Trophoblast cell (in vitro differentiated cells and primary cell): ENCODE measurements around the gene JPH4.
A peak's percentile ranks its signal among the peaks of the same experiment; 100 is the strongest.

ENCODE experiments used
- DNase-seq, 2 donors: peaks; one replicate each; pipeline ENCODE4 v3.0.0-alpha.2; 2016
- H2AFZ ChIP-seq: 2 replicates; pipeline ENCODE4 v1.6.1; 2013; ENCODE audit warnings: low read length, moderate library complexity, mild to moderate bottlenecking; ENCODE audit not compliant: insufficient read depth, poor library complexity
- H2AK5ac ChIP-seq: 2 replicates; pipeline ENCODE4 v1.6.1; 2013; ENCODE audit warnings: mild to moderate bottlenecking, low read length
- H2BK120ac ChIP-seq: 2 replicates; pipeline ENCODE4 v1.6.1; 2013; ENCODE audit warnings: low read length, mild to moderate bottlenecking, moderate library complexity; ENCODE audit not compliant: insufficient read depth, poor library complexity
- H2BK12ac ChIP-seq: 2 replicates; pipeline ENCODE4 v1.6.1; 2013; ENCODE audit warnings: mild to moderate bottlenecking, low read length, moderate library complexity
- H2BK5ac ChIP-seq: 2 replicates; pipeline ENCODE4 v1.6.1; 2013; ENCODE audit warnings: low read length, low read depth, moderate library complexity, mild to moderate bottlenecking; ENCODE audit not compliant: poor library complexity
- H3K14ac ChIP-seq: 2 replicates; pipeline ENCODE4 v1.6.1; 2013; ENCODE audit warnings: mild to moderate bottlenecking, low read length
- H3K18ac ChIP-seq: 2 replicates; pipeline ENCODE4 v1.6.1; 2013; ENCODE audit warnings: mild to moderate bottlenecking, low read length
- H3K23ac ChIP-seq: 2 replicates; pipeline ENCODE4 v1.6.1; 2013; ENCODE audit warnings: low read length
- H3K27ac ChIP-seq: 2 replicates; pipeline ENCODE4 v1.5.1; 2013; ENCODE audit warnings: low read depth, mild to moderate bottlenecking, inconsistent platforms, low read length, moderate library complexity
- H3K27me3 ChIP-seq: 2 replicates; pipeline ENCODE4 v1.6.1; 2013; ENCODE audit warnings: inconsistent platforms, mild to moderate bottlenecking, low read length, moderate library complexity; ENCODE audit not compliant: insufficient read depth
- H3K36me3 ChIP-seq, 2 experiments: 1 replicate in 1 of 2; 2 replicates in 1 of 2; pipeline ENCODE4 v1.6.1; 2013; ENCODE audit warnings: low read length in 2 of 2, mild to moderate bottlenecking in 2 of 2, moderate library complexity in 1 of 2; ENCODE audit not compliant: insufficient read depth in 2 of 2, control insufficient read depth in 1 of 2
- H3K4ac ChIP-seq: 2 replicates; pipeline ENCODE4 v1.6.1; 2013; ENCODE audit warnings: low read depth, mild to moderate bottlenecking, low read length, moderate library complexity
- H3K4me1 ChIP-seq, 2 experiments: 1 replicate in 1 of 2; 2 replicates in 1 of 2; pipeline ENCODE4 v1.6.1; 2013; ENCODE audit warnings: low read length in 2 of 2, mild to moderate bottlenecking in 2 of 2, moderate library complexity in 1 of 2; ENCODE audit not compliant: insufficient read depth in 2 of 2, control insufficient read depth in 1 of 2
- H3K4me2 ChIP-seq: 2 replicates; pipeline ENCODE4 v1.6.1; 2013; ENCODE audit warnings: inconsistent platforms, mild to moderate bottlenecking, low read length, moderate library complexity
- H3K4me3 ChIP-seq: 2 replicates; pipeline ENCODE4 v1.5.1; 2013; ENCODE audit warnings: mild to moderate bottlenecking, low read depth, low read length, inconsistent platforms
- H3K79me1 ChIP-seq: one replicate; pipeline ENCODE4 v1.6.1; 2013; ENCODE audit warnings: low read length
- H3K79me2 ChIP-seq: 2 replicates; pipeline ENCODE4 v1.6.1; 2013; ENCODE audit warnings: low read length, mild to moderate bottlenecking; ENCODE audit not compliant: control insufficient read depth, insufficient read depth, poor library complexity
- H3K9ac ChIP-seq: 2 replicates; pipeline ENCODE4 v1.6.1; 2013; ENCODE audit warnings: mild to moderate bottlenecking, low read length
- H3K9me3 ChIP-seq: 2 replicates; pipeline ENCODE4 v1.6.1; 2013; ENCODE audit warnings: low read depth, mild to moderate bottlenecking, control low read depth, inconsistent platforms, low read length; ENCODE audit not compliant: insufficient read depth
- H4K12ac ChIP-seq: 2 replicates; pipeline ENCODE4 v1.6.1; 2013; ENCODE audit warnings: low read depth, mild to moderate bottlenecking, low read length, moderate library complexity
- H4K8ac ChIP-seq: 2 replicates; pipeline ENCODE4 v1.6.1; 2013; ENCODE audit warnings: low read depth, mild to moderate bottlenecking, low read length, moderate library complexity
- H4K91ac ChIP-seq: one replicate; pipeline ENCODE4 v1.6.1; 2013; ENCODE audit warnings: low read depth, mild to moderate bottlenecking, low read length, moderate library complexity
- WGBS: extraction: QIAGEN DNeasy Blood & Tissue Kit; methylation state at CpG from one replicate; pipeline ENCODE4 v1.1.7; 2013; ENCODE audit warnings: missing lambda C conversion rate; ENCODE audit not compliant: insufficient read length, insufficient coverage; ENCODE audit errors: extremely low coverage; 5-methylcytosine and 5-hydroxymethylcytosine counted together

Gene JPH4

DNA sequence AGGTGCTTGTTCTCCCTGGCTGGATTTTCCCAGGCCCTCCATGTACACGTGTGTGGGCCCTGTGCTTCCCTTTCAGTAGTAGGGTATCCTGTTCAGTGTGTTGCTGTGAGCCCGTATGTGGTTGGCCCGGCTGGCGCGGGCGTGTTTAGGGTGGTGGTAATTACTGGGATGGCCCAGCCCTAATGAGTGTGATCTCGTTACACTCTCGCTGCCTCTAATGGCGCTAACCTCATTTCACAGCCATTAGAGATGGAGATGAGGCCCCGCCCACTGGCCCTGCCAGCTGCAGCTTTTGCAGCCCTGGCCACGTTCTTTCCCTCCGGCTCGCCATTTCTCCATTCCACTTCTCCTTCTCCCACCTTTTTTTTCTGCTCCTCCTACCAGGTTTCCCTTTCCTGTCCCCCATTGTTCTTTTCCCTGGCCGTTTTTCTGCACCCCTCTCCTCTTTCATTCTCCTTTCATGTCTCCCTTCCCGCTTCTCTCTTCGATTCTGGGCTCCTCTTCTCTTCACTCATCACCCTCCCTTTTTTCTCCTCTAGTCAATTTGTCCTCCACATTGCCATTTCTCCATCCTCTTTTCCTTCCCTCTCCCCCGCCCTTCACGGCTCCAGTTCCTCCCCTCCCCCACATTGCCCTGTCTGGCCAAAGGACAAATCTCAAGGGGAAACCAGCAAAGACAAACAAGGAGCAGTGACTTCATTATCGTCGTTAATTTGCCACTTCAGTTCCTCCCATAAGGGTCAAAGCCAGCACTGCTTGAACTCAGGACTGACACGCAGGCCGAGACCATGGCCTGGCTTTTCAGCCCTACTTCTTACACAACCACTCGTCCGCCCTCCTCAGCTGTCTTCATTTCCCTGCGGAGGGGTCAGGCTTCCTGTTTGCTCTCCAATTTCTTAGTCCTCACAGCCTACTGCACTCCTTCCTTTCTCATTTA, 33.8 kb downstream of the JPH4 start:
- Histone ChIP-seq H4K12ac (no peak overlapping the region), H3K79me1 (no peaks in the 10 kb centered on the region), H3K18ac (no peak overlapping the region), H2AFZ (no peak overlapping the region), H3K27ac (no peak overlapping the region), H3K27me3 (no peaks in the 10 kb centered on the region), H3K9ac (no peak overlapping the region), H3K4me1 (peaks cover 0 to 3% of the 10 kb centered on the region in 2 experiments), H4K8ac (no peak overlapping the region), H2AK5ac (no peak overlapping the region), H2BK12ac (no peak overlapping the region), H3K23ac (no peak overlapping the region), H3K9me3 (no peaks in the 10 kb centered on the region), H4K91ac (no peak overlapping the region), H3K4ac (no peak overlapping the region), H3K79me2 (no peaks in the 10 kb centered on the region), H3K36me3 (peaks cover 0 to 2% of the 10 kb centered on the region in 2 experiments), H3K4me2 (no peak overlapping the region), H2BK5ac (no peak overlapping the region), H3K4me3 (peak overlapping the region; percentile 23), H2BK120ac (no peak overlapping the region), H3K14ac (no peak overlapping the region)
- no peak for DNase-seq
- WGBS, result no CpG with 5 or more reads among the region's 25 CpGs

DNA sequence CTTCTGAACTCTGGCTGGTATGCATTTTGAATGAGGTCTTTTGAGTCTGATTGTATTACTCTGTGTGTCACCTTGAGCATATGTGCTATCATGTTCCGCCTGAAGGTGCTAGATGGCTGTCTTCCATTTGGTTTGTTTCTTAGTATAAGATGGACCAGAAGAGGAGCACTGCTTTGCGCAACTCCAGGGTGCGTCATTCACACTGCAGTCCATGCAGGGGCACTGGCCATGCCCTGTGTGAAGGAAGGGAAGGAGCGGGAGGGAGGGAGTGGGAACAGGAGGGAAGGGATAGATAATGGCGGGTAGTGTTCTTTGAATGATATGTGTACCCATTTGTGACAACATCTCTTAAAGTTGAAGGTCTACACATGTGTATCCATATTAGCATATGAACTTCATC, 35.2 kb downstream of the JPH4 start:
- no CpG with 5 or more reads among the region's 5 CpGs for WGBS
- no peak overlapping the region for H3K14ac ChIP-seq

DNA sequence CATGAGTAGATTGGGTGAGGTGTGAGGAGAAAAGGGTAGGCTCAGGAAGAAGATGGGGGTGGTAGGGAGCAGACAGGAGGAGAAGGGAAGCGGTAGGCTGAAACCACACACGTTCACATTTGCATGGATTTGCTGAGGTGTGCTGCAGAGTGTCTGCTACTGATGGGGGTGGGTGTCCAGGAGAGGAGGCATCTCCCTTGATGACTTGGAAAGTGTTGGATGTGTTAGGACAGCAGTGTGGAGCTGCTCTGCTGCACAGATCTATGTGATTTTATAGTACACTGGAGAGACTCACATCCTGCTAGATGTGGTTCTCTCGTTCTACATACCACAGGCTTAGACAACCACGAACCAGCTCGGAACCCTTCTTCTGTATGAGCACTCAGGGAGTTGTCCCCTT, 36.3 kb downstream of the JPH4 start:
- Histone ChIP-seq H2BK12ac (no peak overlapping the region), H4K91ac (no peak overlapping the region), H3K27ac (no peak overlapping the region), H3K27me3 (no peaks in the 10 kb centered on the region), H3K4ac (no peak overlapping the region), H3K14ac (no peak overlapping the region), H3K18ac (no peak overlapping the region), H4K12ac (no peak overlapping the region), H3K4me3 (no peak overlapping the region), H3K79me1 (no peaks in the 10 kb centered on the region), H3K9ac (no peak overlapping the region), H2AFZ (no peak overlapping the region), H2BK5ac (no peak overlapping the region), H3K23ac (no peak overlapping the region), H2BK120ac (no peak overlapping the region), H3K36me3 (peaks cover 0 to 2% of the 10 kb centered on the region in 2 experiments), H2AK5ac (no peak overlapping the region), H3K4me2 (no peak overlapping the region), H3K79me2 (no peaks in the 10 kb centered on the region), H3K4me1 (no peaks in the 10 kb centered on the region), H4K8ac (no peak overlapping the region), H3K9me3 (no peaks in the 10 kb centered on the region)
- no CpG with 5 or more reads among the region's 5 CpGs for WGBS
- DNase-seq, result no peak

More for the DNA sequence above, 35.2 kb downstream of the JPH4 start:
- H2BK12ac ChIP-seq, result no peak overlapping the region
- no peak for DNase-seq
- H3K4me1 ChIP-seq, result peaks cover 0 to 2% of the 10 kb centered on the region in 2 experiments
- H3K79me2 ChIP-seq, result no peaks in the 10 kb centered on the region
- no peak overlapping the region for H4K12ac ChIP-seq
- no peak overlapping the region for H3K4me2 ChIP-seq
- no peaks in the 10 kb centered on the region for H3K79me1 ChIP-seq
- H2AFZ ChIP-seq, result no peak overlapping the region
- no peak overlapping the region for H2AK5ac ChIP-seq
- H4K91ac ChIP-seq, result no peak overlapping the region
- H4K8ac ChIP-seq, result no peak overlapping the region
- no peak overlapping the region for H2BK120ac ChIP-seq
- no peaks in the 10 kb centered on the region for H3K9me3 ChIP-seq
- H3K18ac ChIP-seq, result no peak overlapping the region
- no peaks in the 10 kb centered on the region for H3K27me3 ChIP-seq
- no peak overlapping the region for H2BK5ac ChIP-seq
- H3K4ac ChIP-seq, result no peak overlapping the region
- H3K23ac ChIP-seq, result no peak overlapping the region
- H3K27ac ChIP-seq, result no peak overlapping the region
- no peak overlapping the region for H3K4me3 ChIP-seq
- H3K36me3 ChIP-seq, result peaks cover 0 to 2% of the 10 kb centered on the region in 2 experiments
- H3K9ac ChIP-seq, result no peak overlapping the region

DNA sequence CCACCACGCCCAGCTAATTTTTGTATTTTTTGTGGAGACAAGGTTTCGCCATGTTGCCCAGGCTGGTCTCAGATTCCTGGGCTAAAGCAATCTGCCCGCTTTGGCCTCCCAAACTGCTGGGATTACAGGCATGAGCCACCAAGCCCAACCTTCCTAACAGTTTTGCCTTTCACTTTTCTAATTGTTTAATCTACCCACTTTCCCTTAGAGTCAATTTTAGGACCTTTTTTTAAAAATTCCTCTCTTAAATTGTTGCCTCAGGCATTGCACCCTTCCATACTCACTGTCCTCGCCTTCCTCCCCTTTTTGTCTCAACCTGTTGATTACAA, 38.5 kb downstream of the JPH4 start:
- no peak overlapping the region for H3K9ac ChIP-seq
- H3K4me3 ChIP-seq, result no peak overlapping the region
- no peak overlapping the region for H3K4me2 ChIP-seq
- no peaks in the 10 kb centered on the region for H3K79me1 ChIP-seq
- H2AK5ac ChIP-seq, result no peak overlapping the region
- H3K18ac ChIP-seq, result no peak overlapping the region
- WGBS, result no CpG with 5 or more reads among the region's 4 CpGs
- no peak overlapping the region for H4K91ac ChIP-seq
- no peak overlapping the region for H4K8ac ChIP-seq
- H3K36me3 ChIP-seq, result no peaks in the 10 kb centered on the region
- H3K27me3 ChIP-seq, result no peaks in the 10 kb centered on the region
- no peak overlapping the region for H3K27ac ChIP-seq
- no peak for DNase-seq
- no peak overlapping the region for H3K14ac ChIP-seq
- H3K9me3 ChIP-seq, result no peaks in the 10 kb centered on the region
- no peaks in the 10 kb centered on the region for H3K4me1 ChIP-seq
- no peak overlapping the region for H3K23ac ChIP-seq
- no peak overlapping the region for H3K4ac ChIP-seq
- no peak overlapping the region for H2BK120ac ChIP-seq
- H2AFZ ChIP-seq, result no peak overlapping the region
- H2BK12ac ChIP-seq, result no peak overlapping the region
- H4K12ac ChIP-seq, result no peak overlapping the region
- H2BK5ac ChIP-seq, result no peak overlapping the region
- no peaks in the 10 kb centered on the region for H3K79me2 ChIP-seq
